Panc1 (cell line): Measurements from ENCODE around the gene WRAP53. TPM values are rescaled to one million over a fixed set of nuclear protein-coding genes. Genes with fewer than 3 reads are reported as not detected.

Experiments
- ATAC-seq: fragments of 200-7000 bp; cut with Tn5 transposase; 2 replicates; pipeline ENCODE4 v1.9.1; 2020; ENCODE audit warnings: mild to moderate bottlenecking, moderate library complexity
- BruUV-seq: library from RNA; stranded (reverse); fragments of 400-500 nt; replicated peaks from 2 replicates; lab custom pipeline; 2021; lab: Mats Ljungman, UMichigan
- CTCF ChIA-PET: fragments of 300-600 bp; sonication (Branson Sonifier 250); formaldehyde crosslinking; loops from one replicate; lab custom pipeline; 2022; ENCODE audit warnings: antibody characterized with exemption; lab: Charles Lee
- POLR2A ChIA-PET: fragments of 300-600 bp; sonication (Branson Sonifier 250); formaldehyde crosslinking; loops from one replicate; lab custom pipeline; 2022; ENCODE audit warnings: antibody characterized with exemption; lab: Charles Lee
- DNase-seq: peaks from one replicate; pipeline ENCODE4 v3.0.0-alpha.2; 2010; ENCODE audit warnings: low read depth, low spot score
- H3K27ac ChIP-seq: 2 replicates; pipeline ENCODE4 v1.5.1; 2011; ENCODE audit warnings: mild to moderate bottlenecking, low read length, inconsistent platforms
- H3K27me3 ChIP-seq: fragments of 200-500 bp; sonication (Bioruptor generic); 2 replicates; pipeline ENCODE4 v1.6.0; 2014; ENCODE audit warnings: low read length, inconsistent platforms; ENCODE audit not compliant: control insufficient read depth, insufficient read depth
- H3K36me3 ChIP-seq: fragments of 200-500 bp; sonication (Bioruptor generic); 2 replicates; pipeline ENCODE4 v1.5.1; 2014; ENCODE audit warnings: inconsistent platforms, mild to moderate bottlenecking, low read length, moderate library complexity; ENCODE audit not compliant: control insufficient read depth, insufficient read depth
- H3K4me1 ChIP-seq: 2 replicates; pipeline ENCODE4 v1.5.1; 2011; ENCODE audit warnings: inconsistent platforms, mild to moderate bottlenecking, low read length, moderate library complexity; ENCODE audit not compliant: control insufficient read depth, insufficient read depth
- H3K4me3 ChIP-seq, 2 experiments: 2 replicates each; pipeline ENCODE4 v1.5.1; 2011 to 2012; ENCODE audit warnings: low read depth in 2 of 2, low read length in 2 of 2, mild to moderate bottlenecking in 2 of 2, inconsistent platforms in 1 of 2, moderate library complexity in 1 of 2
- H3K9me3 ChIP-seq: fragments of 200-500 bp; sonication (Bioruptor generic); 2 replicates; pipeline ENCODE4 v1.5.1; 2014; ENCODE audit warnings: low read depth, mild to moderate bottlenecking, inconsistent platforms, low read length, moderate library complexity; ENCODE audit not compliant: control insufficient read depth, insufficient read depth
- CTCF ChIP-seq: fragments of 450-650 bp; IDR thresholded peaks from 2 replicates; pipeline ENCODE4 v1.5.1; 2017; ENCODE audit warnings: mild to moderate bottlenecking
- POLR2AphosphoS5 ChIP-seq: IDR thresholded peaks from 2 replicates; pipeline ENCODE4 v1.6.1; 2012; ENCODE audit warnings: mild to moderate bottlenecking, low read depth, low read length, moderate library complexity
- SIN3A ChIP-seq: IDR thresholded peaks from 2 replicates; pipeline ENCODE4 v1.6.1; 2012; ENCODE audit warnings: low read depth, mild to moderate bottlenecking, low read length, moderate library complexity, borderline replicate concordance; ENCODE audit not compliant: insufficient read depth
- TCF7L2 ChIP-seq: IDR thresholded peaks from 2 replicates; pipeline ENCODE4 v1.6.1; 2011; ENCODE audit warnings: mild to moderate bottlenecking, low read depth, low read length, inconsistent platforms
- in situ Hi-C: cut with HindIII; loops from 2 replicates; pipeline ENCODE4 v1.10.0; 2016; ENCODE audit warnings: low sequenced_read_pairs, low pct_unique_long_range_greater_than_20kb
- intact Hi-C: fragments of 100-400 bp; cut with micrococcal nuclease; formaldehyde crosslinking; loops from one replicate; pipeline ENCODE4 v1.10.0; 2022; ENCODE audit not compliant: unreplicated experiment
- total RNA-seq: library from RNA; stranded (reverse); gene quantifications from one replicate; pipeline ENCODE4 v1.2.1, GENCODE V29; 2021; ENCODE audit not compliant: unreplicated experiment
- TF ChIP-seq, protein P1 (sequence below), 2 experiments: IDR thresholded peaks; 2 replicates each; pipeline ENCODE4 v1.6.1; 2011 to 2012; ENCODE audit warnings: low read depth in 2 of 2, control low read depth in 1 of 2, low read length in 1 of 2, mild to moderate bottlenecking in 1 of 2, moderate library complexity in 1 of 2; ENCODE audit not compliant: insufficient read depth in 1 of 2

WRAP53 gene
- total RNA-seq, 1 experiment from 2014 or later = 27.0 TPM

DNA sequence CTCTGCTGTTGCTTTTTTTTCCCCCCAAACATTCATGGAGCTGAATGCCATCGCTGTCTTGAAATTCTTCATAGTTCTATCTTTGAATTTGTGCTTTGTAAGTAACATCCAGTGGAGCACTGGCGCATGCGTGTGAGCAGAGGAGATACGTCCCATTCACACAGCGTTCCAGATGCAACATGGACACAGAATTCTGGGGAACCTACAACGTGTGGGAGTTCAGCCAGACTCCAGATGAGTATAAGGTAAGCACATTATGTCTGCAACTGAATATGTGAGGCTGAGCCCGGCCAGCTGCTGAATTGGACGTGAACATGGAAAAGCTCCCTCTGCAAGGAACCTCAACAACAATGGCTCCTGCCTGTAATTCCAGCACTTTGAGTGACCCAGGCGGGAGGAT, 41.8 kb upstream of the WRAP53 start:
- Histone ChIP-seq H3K27me3 (no peaks in the 10 kb centered on the region), H3K4me3 (no peak overlapping the region), H3K27ac (no peak overlapping the region), H3K36me3 (no peaks in the 10 kb centered on the region), H3K4me1 (no peaks in the 10 kb centered on the region), H3K9me3 (no peaks in the 10 kb centered on the region)
- ChIA-PET POLR2A (no interaction called here), CTCF (no interaction called here)
- intact Hi-C loops = no loop called here
- ATAC-seq (no peak), DNase-seq (no peak)
- in situ Hi-C loops = no loop called here
- TF ChIP-seq SIN3A (no peak), POLR2AphosphoS5 (no peak), CTCF (no peak), TCF7L2 (no peak)
- TF ChIP-seq, protein P1, sequence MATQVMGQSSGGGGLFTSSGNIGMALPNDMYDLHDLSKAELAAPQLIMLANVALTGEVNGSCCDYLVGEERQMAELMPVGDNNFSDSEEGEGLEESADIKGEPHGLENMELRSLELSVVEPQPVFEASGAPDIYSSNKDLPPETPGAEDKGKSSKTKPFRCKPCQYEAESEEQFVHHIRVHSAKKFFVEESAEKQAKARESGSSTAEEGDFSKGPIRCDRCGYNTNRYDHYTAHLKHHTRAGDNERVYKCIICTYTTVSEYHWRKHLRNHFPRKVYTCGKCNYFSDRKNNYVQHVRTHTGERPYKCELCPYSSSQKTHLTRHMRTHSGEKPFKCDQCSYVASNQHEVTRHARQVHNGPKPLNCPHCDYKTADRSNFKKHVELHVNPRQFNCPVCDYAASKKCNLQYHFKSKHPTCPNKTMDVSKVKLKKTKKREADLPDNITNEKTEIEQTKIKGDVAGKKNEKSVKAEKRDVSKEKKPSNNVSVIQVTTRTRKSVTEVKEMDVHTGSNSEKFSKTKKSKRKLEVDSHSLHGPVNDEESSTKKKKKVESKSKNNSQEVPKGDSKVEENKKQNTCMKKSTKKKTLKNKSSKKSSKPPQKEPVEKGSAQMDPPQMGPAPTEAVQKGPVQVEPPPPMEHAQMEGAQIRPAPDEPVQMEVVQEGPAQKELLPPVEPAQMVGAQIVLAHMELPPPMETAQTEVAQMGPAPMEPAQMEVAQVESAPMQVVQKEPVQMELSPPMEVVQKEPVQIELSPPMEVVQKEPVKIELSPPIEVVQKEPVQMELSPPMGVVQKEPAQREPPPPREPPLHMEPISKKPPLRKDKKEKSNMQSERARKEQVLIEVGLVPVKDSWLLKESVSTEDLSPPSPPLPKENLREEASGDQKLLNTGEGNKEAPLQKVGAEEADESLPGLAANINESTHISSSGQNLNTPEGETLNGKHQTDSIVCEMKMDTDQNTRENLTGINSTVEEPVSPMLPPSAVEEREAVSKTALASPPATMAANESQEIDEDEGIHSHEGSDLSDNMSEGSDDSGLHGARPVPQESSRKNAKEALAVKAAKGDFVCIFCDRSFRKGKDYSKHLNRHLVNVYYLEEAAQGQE (IDR thresholded peaks at IDR 0.05; ENCODE audit: insufficient read depth in 1 of 2, low read depth in 2 of 2, low read length in 1 of 2) = no peak
- no TSS peak for BruUV-seq

- intact Hi-C loops = no loop called here
- Histone ChIP-seq H3K4me3 (no peak overlapping the region), H3K36me3 (no peaks in the 10 kb centered on the region), H3K27ac (no peak overlapping the region), H3K9me3 (no peaks in the 10 kb centered on the region), H3K4me1 (no peaks in the 10 kb centered on the region), H3K27me3 (no peaks in the 10 kb centered on the region)
- DNase-seq (no peak), ATAC-seq (no peak)
- ChIA-PET POLR2A (no interaction called here), CTCF (no interaction called here)
- in situ Hi-C loops = no loop called here
- BruUV-seq = no TSS peak
- TF ChIP-seq, protein P1 (IDR thresholded peaks at IDR 0.05; ENCODE audit: insufficient read depth in 1 of 2, low read depth in 2 of 2, low read length in 1 of 2) = no peak
- no peak for TF ChIP-seq POLR2AphosphoS5
- TF ChIP-seq CTCF = no peak
- TF ChIP-seq TCF7L2 = no peak
- TF ChIP-seq SIN3A = no peak
Measured at GRCh38 chr17:7647018-7647417, 41.3 kb upstream of the WRAP53 start.
